ENCODE measurements around the gene ATN1.
A peak's percentile ranks its signal among the peaks of the same experiment; 100 is the strongest.

The ATN1 gene

DNA sequence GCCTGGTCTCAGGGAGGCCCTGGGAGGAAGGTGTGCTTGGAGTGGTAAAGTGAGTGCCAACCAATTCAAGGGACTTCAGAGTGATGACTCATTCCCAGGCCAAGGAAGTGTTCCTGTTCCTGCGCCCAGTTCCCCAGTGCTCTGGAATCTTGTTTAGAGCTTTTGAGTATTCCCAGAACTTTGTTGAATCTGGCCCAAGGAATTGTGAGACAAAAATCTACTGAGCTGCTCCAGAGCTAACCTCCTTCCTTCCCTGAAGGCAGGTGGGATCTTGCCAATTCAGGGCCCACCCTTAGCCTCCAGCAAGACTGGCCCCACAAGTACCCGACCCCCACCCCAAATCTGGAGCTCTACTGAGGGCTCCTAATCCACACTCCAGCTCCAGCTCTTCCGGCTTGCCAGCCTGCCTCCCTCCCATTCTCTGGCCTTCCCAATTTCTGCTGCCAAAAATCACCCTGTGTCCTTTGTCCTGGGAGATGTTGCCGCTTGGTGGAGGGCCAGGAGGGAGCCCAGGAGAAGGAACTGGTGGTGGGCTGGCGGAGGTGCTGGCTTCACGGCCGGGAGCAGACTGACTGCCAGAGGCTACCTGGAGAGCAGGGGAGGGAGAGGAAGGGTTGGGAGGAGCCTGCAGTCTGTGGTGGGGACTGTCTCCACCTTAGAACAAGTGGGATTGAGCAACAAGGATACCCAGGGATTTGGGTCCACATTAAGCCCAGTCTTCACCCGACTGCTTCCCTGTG lies 2.0 kb upstream of the ATN1 start:
- DNase-seq (ENCODE audit: low read depth) = peak; percentile 90

GRCh38 chr12:6928022-6928702 lies 403 bp downstream of the ATN1 start:
- DNase-seq (ENCODE audit: low read depth) = no peak

DNA sequence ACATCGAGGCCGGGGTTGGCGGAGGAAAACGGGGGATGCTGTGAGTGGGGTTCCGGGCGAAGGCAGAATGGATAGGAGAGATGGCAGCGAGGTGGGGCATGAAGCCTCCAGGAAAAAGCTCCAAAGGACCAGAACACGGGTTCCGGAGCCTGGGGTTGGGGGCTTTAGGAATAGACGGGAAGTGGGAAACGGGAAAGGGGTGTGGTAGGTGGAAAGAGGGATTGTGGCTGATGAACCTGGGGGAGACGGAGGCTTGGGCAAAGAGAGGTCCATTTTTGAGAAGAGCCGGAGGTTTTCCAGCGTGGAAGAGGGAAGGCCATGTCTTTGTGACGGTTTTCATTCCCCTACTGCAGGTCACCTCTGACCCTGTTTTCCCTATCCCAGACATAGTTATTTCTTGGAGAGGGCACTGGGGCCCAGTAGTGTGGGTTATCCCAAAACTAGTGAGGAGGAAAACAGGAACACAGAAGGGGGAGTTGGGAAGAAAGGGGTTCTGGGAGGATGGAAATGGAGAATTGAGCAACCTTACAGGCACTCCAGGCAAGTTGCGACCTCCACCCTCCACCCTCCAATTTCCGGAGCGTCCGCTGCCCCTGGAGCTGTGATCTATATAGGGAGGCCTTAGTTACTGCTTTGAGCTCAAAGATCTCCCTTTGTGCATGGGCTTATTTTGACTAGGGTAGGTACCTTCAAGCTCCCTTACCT lies 1.1 kb downstream of the ATN1 start:
- no peak for DNase-seq (ENCODE audit: low read depth)

DNA sequence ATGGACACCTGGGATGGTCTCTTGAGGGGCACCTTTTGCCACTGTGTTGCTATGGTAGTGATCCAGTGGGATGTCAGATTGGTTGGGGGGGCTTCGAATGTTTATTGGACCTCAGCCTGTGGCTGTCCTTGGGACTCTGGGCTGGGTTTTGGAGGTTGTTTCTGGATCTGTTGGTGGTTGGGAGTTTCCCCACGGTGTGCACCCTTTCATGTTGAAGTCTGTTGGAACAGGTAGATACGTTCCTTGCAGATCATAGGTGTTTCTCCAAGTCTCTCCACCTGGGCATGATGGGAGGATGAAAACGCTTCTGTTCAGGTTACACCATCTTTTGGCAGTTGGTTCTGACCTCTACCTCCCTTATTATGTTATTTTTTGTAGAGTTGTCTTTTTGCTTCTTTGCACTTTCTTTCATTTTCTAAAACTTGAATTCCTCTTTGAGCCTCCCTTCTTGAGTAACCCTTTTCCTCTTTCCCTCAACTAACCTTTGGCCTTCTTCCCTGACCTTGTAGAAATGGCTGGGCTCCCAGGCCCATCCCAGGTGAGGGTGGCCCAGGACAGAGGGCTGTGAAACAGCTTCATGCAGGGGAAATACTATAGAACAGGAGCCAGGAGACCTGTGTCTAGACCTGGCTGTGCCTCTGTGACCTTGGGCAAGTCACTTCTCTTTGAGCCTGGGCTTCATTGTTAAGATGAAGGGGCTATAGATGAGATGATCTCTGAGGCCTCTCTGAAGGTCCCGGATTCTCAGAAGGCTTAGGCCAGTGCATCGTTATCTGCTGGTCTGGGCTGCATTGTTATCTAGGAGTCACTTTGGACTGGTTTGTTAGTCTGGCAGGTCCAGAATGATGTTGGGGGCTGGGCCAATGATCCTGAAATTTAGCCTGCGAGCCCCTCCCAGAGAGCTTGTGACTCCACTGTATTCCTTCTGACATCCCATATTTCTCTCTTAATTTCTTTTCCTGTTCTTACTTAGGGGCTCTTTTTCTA lies 2.0 kb downstream of the ATN1 start:
- DNase-seq (ENCODE audit: low read depth) = no peak

GRCh38 chr12:6932766-6933165 lies 5.0 kb downstream of the ATN1 start:
- no peak for DNase-seq (ENCODE audit: low read depth)

GRCh38 chr12:6934110-6934509 lies 6.4 kb downstream of the ATN1 start:
- peak; percentile 38 for DNase-seq (ENCODE audit: low read depth)

DNA sequence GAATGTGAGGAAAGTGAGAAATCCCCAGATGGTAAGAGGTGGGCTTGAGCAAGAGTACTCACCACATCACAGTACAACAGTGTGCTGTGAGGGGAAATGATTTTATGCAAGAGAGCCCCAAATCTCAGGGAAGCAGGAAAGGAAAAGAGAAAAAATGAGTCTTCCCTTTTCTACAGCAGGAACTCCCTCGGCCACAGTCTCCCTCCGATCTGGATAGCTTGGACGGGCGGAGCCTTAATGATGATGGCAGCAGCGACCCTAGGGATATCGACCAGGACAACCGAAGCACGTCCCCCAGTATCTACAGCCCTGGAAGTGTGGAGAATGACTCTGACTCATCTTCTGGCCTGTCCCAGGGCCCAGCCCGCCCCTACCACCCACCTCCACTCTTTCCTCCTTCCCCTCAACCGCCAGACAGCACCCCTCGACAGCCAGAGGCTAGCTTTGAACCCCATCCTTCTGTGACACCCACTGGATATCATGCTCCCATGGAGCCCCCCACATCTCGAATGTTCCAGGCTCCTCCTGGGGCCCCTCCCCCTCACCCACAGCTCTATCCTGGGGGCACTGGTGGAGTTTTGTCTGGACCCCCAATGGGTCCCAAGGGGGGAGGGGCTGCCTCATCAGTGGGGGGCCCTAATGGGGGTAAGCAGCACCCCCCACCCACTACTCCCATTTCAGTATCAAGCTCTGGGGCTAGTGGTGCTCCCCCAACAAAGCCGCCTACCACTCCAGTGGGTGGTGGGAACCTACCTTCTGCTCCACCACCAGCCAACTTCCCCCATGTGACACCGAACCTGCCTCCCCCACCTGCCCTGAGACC lies 7.8 kb downstream of the ATN1 start:
- DNase-seq (ENCODE audit: low read depth) = no peak

GRCh38 chr12:6936194-6936635 lies 8.5 kb downstream of the ATN1 start:
- no peak for DNase-seq (ENCODE audit: low read depth)

- no peak for DNase-seq (ENCODE audit: low read depth)
Observed at GRCh38 chr12:6936636-6937480, 9.1 kb downstream of the ATN1 start.

DNA sequence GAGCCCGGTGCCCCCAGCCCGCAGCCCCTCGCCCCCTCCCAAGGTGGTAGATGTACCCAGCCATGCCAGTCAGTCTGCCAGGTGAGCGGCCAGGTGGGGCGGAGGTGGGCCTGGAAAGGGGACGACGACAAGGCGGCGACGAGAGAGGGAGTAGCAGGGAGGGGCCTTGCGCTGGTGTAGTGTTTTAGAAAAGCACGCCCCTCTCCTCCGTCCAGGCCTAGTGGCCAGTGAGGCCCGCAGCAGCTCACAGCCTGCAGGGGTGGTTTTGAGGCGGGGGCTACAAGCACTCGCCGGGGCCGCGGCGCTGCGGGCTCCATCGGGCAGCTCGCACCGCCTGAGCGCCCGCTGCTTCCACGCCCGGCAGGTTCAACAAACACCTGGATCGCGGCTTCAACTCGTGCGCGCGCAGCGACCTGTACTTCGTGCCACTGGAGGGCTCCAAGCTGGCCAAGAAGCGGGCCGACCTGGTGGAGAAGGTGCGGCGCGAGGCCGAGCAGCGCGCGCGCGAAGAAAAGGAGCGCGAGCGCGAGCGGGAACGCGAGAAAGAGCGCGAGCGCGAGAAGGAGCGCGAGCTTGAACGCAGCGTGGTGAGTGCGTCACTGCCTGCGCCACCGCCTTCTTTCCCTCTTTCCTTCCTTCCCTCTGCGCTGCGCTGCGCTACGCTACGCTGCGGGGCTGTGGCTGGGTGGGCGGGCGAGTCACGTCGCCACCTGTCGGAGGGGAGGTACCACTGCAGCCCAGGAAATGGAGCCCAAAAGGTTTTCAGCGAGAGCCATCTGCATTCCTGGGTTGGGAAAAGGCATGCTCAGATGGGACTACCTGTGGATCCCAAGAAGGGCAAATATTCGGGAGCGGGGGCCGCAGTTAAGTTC lies 10.0 kb downstream of the ATN1 start:
- DNase-seq (ENCODE audit: low read depth) = peak; percentile 90

GRCh38 chr12:6938353-6939190 lies 10.8 kb downstream of the ATN1 start:
- no peak for DNase-seq (ENCODE audit: low read depth)

DNA sequence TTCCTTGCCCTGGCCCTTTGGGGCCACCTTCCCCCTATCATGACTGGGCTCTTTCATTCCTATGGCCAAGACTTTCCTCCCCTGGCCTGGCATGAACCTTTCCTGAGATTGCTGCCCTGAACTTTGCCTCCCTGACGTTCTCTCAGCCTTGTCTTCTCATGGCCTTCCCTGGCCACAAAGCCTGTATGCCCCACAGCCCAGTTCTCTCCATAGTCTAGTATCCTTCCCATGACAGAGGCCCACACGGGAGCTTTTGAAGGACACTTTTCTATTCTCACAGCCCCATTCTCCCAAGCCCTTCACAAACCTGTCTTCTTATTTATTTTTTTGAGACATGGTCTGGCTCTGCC lies 11.4 kb downstream of the ATN1 start:
- no peak for DNase-seq (ENCODE audit: low read depth)

- no peak for DNase-seq (ENCODE audit: low read depth)
Observed at GRCh38 chr12:6941267-6941666, 13.5 kb downstream of the ATN1 start.

DNA sequence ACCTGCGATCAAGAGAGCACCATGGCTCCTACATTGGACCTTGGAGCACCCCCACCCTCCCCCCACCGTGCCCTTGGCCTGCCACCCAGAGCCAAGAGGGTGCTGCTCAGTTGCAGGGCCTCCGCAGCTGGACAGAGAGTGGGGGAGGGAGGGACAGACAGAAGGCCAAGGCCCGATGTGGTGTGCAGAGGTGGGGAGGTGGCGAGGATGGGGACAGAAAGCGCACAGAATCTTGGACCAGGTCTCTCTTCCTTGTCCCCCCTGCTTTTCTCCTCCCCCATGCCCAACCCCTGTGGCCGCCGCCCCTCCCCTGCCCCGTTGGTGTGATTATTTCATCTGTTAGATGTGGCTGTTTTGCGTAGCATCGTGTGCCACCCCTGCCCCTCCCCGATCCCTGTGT lies 14.0 kb downstream of the ATN1 start:
- no peak for DNase-seq (ENCODE audit: low read depth)

GRCh38 chr12:6942331-6942665 lies 14.5 kb downstream of the ATN1 start:
- DNase-seq (ENCODE audit: low read depth) = peak; percentile 32

DNA sequence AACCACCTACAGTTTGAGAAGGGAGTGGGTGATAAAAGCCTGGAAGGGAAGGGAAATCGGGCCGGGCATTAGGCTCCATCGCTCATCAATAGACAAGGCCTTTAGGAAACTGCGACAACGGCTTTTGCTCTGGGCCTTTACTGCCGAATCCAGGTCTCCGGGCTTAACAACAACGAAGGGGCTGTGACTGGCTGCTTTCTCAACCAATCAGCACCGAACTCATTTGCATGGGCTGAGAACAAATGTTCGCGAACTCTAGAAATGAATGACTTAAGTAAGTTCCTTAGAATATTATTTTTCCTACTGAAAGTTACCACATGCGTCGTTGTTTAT lies 15.6 kb downstream of the ATN1 start:
- peak; percentile 94 for DNase-seq (ENCODE audit: low read depth)

DNA sequence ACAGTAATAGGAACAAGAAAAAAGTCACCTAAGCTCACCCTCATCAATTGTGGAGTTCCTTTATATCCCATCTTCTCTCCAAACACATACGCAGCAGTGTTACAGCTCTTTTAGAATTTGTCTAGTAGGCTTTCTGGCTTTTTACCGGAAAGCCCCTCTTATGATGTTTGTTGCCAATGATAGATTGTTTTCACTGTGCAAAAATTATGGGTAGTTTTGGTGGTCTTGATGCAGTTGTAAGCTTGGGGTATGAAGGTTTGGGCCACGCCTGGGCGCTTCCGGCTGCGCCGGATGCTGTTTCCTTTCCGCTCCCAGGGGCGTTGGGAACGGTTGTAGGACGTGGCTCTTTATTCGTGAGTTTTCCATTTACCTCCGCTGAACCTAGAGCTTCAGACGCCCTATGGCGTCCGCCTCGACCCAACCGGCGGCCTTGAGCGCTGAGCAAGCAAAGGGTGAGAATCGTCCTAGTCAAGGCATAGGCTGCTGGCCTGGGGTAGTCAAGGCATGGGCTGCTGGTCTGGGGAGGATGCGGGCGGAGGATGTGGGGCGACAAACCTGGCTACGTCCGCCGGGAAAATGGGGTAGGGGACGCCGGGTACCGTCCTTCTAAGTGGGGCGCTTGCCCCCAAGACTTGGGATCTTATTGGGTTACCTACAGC lies 16.1 kb downstream of the ATN1 start, which contains the start of the genes C12orf57 and RNU7-1:
TSS of gene C12orf57 (plus strand) at position 301 of the 659 bp plus-strand sequence. CDS start at position 401, 100 bp downstream.
TSS of gene RNU7-1 (plus strand) at position 95 of the 659 bp plus-strand sequence.
- peak; percentile 84 for DNase-seq (ENCODE audit: low read depth)
